Measurements from ENCODE around the gene FNDC3B. TPM values are rescaled to one million over a fixed set of nuclear protein-coding genes. Genes with fewer than 3 reads are reported as not detected.

Gene FNDC3B
- total and polyA plus RNA-seq, 9 of the 15 experiments (the other 6 are each of a cell fraction or from before 2014, with no cell fraction given) = 7.0 to 35.8 (median 16.2) TPM

GRCh38 chr3:172342097-172342659 lies 302.8 kb downstream of the FNDC3B start:
- BruUV-seq (replicated peaks) = no TSS peak

DNA sequence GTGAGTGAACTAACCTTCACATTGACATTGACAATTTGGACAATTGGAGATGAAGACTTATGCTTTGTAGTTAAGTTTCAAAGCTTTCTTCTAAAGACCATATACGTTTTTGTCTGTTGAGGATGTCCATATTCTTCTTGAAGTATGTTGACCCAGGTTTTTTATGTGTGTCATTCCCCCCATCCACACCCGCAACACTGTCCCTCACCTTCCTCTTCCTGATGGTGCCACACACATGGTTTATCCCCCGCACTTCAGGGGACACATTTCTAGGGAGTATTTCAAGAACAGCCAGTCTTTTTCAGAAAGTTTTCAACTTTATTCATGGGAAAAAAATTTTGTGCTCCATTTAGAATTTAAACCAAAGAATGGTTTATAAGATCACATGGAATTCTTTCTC lies 303.7 kb downstream of the FNDC3B start:
- H3K27me3 ChIP-seq (ENCODE audit: control insufficient read depth in 2 of 2, insufficient read depth in 2 of 2, low read length in 2 of 2) = no peaks in the 10 kb centered on the region
- H2AFZ ChIP-seq (ENCODE audit: low read depth, low read length) = no peak overlapping the region
- H3K4me3 ChIP-seq = no peak overlapping the region
- no peak for DNase-seq (ENCODE audit: extremely low read depth in 1 of 4, low spot score in 3 of 4)
- H4K20me1 ChIP-seq (replicated peaks; ENCODE audit: control insufficient read depth, insufficient read depth, low read length) = no peaks in the 10 kb centered on the region
- no peak overlapping the region for H3K4me2 ChIP-seq (ENCODE audit: insufficient read depth, low read length)
- H3K4me1 ChIP-seq (replicated peaks in 1 of 2; ENCODE audit: control insufficient read depth in 2 of 2, insufficient read depth in 2 of 2, low read length in 2 of 2) = no peaks in the 10 kb centered on the region; a peak in 1 of 5 replicates
- H3K9ac ChIP-seq (ENCODE audit: insufficient read depth in 1 of 2, low read depth in 2 of 2, low read length in 2 of 2) = no peak overlapping the region
- no peaks in the 10 kb centered on the region for H3K79me2 ChIP-seq (ENCODE audit: control insufficient read depth, insufficient read depth, low read length)
- ChIA-PET CTCF (ENCODE audit: low intra/inter-chr PET ratio) (no interaction called here), POLR2A (no interaction called here)
- intact Hi-C loops (cut with micrococcal nuclease) (no loop called here), in situ Hi-C loops (cut with MboI) (no loop called here)
- H3K27ac ChIP-seq (ENCODE audit: extremely low read depth, low read depth, low read length) = no peak overlapping the region
- H3K9me3 ChIP-seq (replicated peaks; ENCODE audit: control insufficient read depth, insufficient read depth, low read depth, low read length) = no peaks in the 10 kb centered on the region
- 74% methylated on average over 3 of the region's 3 CpGs for WGBS (ENCODE audit: insufficient coverage, low coverage, missing lambda C conversion rate)
- no peak for FAIRE-seq
- ATAC-seq = no peak
- no TSS peak for BruUV-seq (replicated peaks)
- H3K36me3 ChIP-seq (ENCODE audit: control insufficient read depth, insufficient read depth, low read length) = peaks cover 74% of the 10 kb centered on the region
- no peak for TF ChIP-seq SAFB (IDR thresholded peaks at IDR 0.05; ENCODE audit: borderline replicate concordance, low read depth, low read length)
- no peak for TF ChIP-seq ZC3H8 (IDR thresholded peaks at IDR 0.05)
- no peaks in the 10 kb centered on the region for H3K9me1 ChIP-seq (ENCODE audit: control insufficient read depth, insufficient read depth, low read length)

More at GRCh38 chr3:172342097-172342659, 302.8 kb downstream of the FNDC3B start:
- DNase-seq (ENCODE audit: extremely low read depth in 1 of 4, low spot score in 3 of 4) = no peak
- no peak for FAIRE-seq
- 92% methylated on average over 3 of the region's 3 CpGs for WGBS (ENCODE audit: insufficient coverage, low coverage, missing lambda C conversion rate)
- no peak overlapping the region for H2AFZ ChIP-seq (ENCODE audit: low read depth, low read length)
- CTCF ChIA-PET (ENCODE audit: low intra/inter-chr PET ratio) = interaction anchor here (0.8 kb wide), 1 partner anchor 696 kb away, joined by 4 read pairs; no protein-coding TSS in a partner anchor
- H3K4me3 ChIP-seq = no peak overlapping the region
- intact Hi-C loops (cut with micrococcal nuclease) (no loop called here), in situ Hi-C loops (cut with MboI) (no loop called here)
- no peaks in the 10 kb centered on the region for H3K27me3 ChIP-seq (ENCODE audit: control insufficient read depth in 2 of 2, insufficient read depth in 2 of 2, low read length in 2 of 2)
- no peaks in the 10 kb centered on the region for H3K4me1 ChIP-seq (replicated peaks in 1 of 2; ENCODE audit: control insufficient read depth in 2 of 2, insufficient read depth in 2 of 2, low read length in 2 of 2)
- H3K79me2 ChIP-seq (ENCODE audit: control insufficient read depth, insufficient read depth, low read length) = no peaks in the 10 kb centered on the region
- peaks cover 70% of the 10 kb centered on the region for H3K36me3 ChIP-seq (ENCODE audit: control insufficient read depth, insufficient read depth, low read length)
- H3K4me2 ChIP-seq (ENCODE audit: insufficient read depth, low read length) = no peak overlapping the region
- H3K9ac ChIP-seq (ENCODE audit: insufficient read depth in 1 of 2, low read depth in 2 of 2, low read length in 2 of 2) = no peak overlapping the region
- TF ChIP-seq SAFB2 (IDR thresholded peaks at IDR 0.05; ENCODE audit: borderline replicate concordance, low read depth, low read length, severe bottlenecking) = no peak
- no peak for TF ChIP-seq ZKSCAN1 (IDR thresholded peaks at IDR 0.05; ENCODE audit: low read depth, low read length)
- TF ChIP-seq TFAM (CRISPR knock-in tag; conservative IDR thresholded peaks at IDR 0.05) = no peak
- H3K27ac ChIP-seq (ENCODE audit: extremely low read depth, low read depth, low read length) = no peak overlapping the region
- H3K9me1 ChIP-seq (ENCODE audit: control insufficient read depth, insufficient read depth, low read length) = no peaks in the 10 kb centered on the region
- no peaks in the 10 kb centered on the region for H4K20me1 ChIP-seq (replicated peaks; ENCODE audit: control insufficient read depth, insufficient read depth, low read length)
- no peaks in the 10 kb centered on the region for H3K9me3 ChIP-seq (replicated peaks; ENCODE audit: control insufficient read depth, insufficient read depth, low read depth, low read length)
- no peak for ATAC-seq
- POLR2A ChIA-PET = interaction anchor here (0.6 to 0.9 kb wide), 2 partner anchors 8 to 10 kb away, joined by 4 read pairs; no protein-coding TSS in a partner anchor
